Hepatic stellate cell (primary cell): ENCODE results near the gene NAE1.
"Not testable (repeated sequence)": the region's sequence is repeated elsewhere in the genome, so short reads cannot be mapped to it uniquely, and the experiment has no call there.

ENCODE experiments used
- DNase-seq: peaks from one replicate; pipeline ENCODE4 v3.0.0; 2011; ENCODE audit warnings: low spot score

NAE1 gene

DNA sequence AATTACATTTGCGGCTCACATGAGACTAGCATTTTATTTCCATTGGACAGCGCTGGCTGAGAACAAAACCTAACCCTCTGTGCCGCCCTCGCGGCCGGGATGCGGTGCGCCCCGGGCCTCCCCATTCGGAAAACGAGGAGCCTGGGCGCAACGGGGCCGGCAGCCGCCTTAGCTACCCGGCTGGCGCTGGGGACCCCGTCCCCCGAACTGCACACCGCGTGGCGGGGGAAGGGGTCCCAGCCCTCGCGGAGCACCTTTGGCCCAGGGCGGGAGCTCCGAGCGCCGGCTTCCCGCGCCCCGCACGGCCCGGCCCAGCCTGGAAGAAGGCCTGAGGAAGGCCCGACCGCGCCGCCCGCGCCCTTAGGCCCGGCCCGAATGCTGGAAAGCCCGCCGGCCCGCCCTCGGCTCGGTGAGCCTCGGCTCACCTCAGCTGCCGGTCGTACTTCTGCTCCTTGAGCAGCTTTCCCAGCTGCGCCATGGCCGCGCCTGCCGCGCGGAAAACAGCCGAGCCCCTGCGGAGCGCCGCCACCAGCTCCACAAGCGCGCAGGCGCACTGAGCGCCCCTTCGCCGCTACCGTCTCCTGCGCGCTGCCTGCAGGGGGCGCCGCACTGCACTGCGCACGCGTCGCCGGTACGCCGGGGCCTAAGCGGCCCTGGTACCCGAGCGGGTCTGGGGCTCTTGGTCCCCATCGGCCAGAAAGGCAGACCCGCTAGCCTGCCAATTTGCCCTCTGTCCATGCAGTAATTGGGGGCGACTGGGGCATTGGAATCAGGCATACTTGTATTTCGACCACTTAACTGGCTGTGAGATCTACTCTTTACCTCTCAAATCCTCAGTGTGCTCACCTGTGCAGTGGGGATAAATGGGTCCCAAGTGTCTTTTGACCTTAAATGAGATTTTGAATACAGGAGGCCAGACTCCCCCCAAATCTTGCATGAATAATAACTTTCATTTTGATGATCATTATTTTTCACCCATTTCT lies at the start of gene NAE1:
Gene NAE1 (minus strand): TSS at position 555 of the 983 bp plus-strand sequence. CDS start 77 bp downstream, at position 478.
- DNase-seq: peak; percentile 95

DNA sequence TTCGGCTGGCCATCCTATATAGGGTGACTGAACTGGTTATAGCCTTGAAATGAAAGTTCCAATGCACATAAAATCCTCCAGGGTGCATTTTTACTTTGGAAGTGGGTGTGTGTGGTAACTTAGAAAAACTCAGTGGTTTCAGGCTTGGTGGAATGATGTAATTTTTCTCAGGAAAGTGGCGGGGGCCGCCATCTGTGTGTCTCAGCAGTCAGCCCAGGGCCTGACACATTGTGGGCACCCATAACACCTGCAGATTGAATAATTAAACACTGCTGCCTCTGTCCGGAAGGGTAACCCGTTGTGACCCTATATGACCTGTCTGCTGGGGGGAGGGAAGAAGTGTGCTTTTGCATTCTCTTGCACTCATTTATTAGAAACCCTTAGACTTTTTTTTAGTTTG lies 47.3 kb upstream of the NAE1 start:
- DNase-seq: no peak

DNA sequence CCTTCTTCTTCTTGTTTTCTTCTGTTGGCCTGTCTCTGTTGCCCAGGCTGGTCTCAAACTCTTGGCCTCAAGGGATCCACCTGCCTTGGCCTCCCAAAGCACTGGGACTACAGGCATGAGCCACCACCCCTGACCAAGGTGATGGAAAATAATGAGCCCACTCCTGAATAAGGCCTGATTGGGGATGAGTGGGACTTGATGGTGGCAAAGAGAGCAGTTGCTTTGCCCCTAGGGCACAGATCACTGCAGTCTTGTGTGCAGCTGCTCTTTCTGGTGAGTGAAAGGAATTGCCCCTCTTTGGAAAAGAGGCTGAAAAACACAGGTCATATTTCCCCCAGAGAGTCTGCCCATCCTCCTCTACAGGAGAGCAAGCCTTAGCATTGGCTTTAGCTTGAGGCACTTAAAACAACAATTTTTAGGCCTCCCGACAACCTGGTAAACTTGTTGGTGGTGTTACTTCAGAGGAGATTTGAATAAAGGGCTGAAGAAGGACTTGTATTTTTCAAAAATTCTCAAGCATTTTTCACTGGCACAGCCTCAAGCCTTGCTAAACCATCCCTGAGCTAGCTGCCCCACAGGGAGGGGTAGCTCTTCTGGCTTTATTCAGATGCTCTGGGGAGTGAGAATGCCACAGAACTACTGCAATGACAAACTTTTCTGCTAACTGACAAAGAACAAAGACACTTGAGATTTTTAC lies 43.5 kb upstream of the NAE1 start:
- DNase-seq: no peak

DNA sequence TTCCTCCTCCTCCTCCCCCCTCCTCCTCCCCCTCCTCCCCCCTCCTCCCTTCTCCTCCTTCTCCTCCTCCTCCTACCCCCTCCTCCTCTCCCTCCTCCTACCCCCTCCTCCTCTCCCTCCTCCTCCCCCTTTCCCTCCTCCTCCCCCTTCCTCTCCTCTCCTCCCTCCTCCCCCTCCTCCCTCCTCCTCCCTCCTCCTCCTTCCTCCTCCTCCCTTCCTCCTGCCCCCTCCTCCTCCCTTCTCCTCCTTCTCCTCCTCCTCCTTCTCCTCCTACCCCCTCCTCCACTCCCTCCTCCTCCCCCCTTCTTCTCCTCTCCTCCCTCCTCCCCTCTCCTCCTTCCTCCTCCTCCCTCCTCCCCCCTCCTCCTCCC lies 42.9 kb upstream of the NAE1 start:
- DNase-seq: no peak

DNA sequence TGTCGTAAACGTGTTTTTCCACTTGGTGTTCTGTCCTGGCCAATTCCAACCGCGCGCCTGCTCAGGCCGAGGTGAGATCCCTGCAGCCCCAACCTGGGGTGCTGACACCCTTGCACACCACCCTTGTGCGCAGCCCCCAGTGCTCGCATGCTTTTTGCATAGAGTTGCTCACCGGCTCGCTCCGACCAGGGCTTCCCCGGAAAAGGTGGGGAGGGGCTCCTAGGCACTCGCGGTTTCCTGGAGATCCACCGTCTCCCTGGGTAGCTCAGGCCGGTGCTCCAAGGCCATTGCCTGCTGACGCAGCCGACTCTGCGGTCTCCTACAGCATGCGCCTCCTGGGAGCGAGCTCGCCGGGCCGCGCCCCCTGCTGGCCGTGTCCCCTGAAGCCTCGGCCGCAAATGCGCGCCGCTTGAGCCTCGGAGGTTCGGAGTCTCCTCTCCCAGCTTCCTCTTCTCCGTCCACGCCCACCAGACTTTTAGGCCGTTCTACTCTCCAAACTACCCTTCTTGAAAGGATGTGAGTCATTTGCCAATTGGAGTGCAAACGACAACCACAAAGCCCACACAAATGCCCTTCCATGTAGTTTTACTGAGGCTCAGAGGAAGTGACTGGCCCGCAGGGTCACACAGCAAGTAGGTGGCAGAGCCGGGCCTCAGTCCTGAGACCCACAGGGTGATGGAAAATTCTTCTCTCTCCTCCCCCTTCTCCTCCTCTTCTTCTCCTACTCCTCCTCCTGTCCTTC lies 42.3 kb upstream of the NAE1 start:
- DNase-seq: peak; percentile 94

DNA sequence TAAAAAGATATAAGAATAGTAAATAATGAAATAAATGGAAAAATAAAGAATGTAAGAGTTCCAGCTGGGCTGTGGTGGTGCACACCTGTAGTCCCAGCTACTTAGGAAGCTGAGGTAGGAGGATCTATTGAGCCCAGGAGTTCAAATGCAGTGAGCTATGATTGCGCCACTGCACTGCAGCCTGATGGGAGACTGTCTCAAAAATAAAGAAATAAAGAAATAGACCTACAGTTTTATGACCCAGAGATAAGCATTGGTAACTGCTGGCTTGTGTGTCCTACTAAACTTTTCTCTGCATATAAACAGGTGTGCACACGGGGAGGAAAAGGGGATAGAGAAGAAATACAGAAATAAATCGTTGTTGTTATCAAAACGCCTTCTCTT lies 41.8 kb upstream of the NAE1 start:
- DNase-seq: no peak

DNA sequence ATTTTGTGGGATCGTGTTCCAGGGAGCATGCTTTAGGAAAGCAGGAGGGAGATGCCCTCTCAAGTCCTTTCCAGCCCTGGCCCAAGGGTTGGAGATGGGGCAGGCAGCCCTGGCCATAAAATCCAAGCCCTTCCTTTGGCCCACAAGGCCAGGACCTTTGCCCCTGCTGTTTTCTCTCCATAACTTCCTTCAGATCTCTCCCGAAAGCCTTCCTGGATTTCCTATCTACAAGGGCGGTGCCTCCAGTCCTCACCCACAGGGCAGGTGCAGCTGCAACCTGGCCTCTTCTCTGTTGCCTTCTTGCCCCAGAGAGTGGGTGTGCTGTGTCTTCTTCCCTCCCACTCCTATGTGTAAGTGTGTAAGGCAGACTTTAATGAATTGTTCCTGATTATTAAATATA lies 41.1 kb upstream of the NAE1 start:
- no peak for DNase-seq

DNA sequence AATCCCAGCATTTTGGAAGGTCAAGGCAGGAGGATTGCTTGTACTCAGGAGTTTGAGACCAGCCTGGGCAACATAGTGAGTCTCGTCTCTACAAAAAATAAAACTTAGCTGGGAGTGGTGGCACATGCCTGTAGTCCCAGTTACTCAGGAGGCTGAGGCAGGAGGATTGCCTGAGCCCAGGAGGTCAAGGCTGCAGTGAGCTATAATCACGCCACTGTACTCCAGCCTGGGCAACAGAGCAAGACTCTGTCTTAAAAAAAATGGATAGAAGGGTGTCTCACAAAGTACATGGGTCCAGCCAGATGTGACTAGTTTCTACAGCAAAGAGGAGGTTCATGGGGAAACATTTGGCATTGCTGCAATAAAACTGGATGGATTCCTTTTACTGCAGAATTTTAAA lies 40.6 kb upstream of the NAE1 start:
- DNase-seq: not testable (repeated sequence)

DNA sequence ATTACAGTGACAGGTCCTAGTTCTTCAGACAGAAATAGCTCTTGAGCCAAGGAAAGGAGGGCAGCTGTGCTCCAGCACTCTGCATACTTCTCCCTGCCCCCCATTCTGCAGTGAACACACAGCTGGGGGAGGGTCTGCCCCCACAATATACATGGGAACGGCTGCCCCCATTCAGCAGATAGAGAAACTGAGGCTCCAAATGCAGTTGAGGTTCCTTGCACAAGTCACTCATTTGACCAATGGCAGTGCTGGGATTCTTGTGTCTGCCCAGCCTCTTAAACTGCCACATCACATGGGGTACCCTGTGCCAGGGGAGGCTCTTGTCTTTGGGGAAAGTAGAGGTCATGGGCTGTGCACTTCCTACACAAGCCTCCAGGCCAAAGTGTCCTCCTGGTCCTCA lies 38.6 kb upstream of the NAE1 start:
- no peak for DNase-seq

DNA sequence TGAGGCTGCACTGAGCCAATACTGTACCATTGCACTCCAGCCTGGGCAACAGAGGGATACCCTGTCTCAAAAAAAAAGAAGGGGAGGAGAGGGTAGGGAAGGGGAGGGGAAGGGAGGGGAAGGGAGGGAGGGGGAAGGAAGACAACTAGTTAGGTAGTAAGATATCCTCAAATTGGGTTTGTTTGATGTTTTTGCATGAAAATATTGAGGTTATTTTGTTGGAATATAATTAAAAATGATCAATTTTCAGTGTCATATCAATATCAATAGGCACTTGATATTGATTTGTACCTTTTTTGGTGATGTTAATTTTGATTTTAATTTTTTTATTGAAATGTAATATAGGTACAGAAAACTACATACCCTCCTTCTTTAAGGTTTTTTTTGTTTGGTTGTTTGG lies 32.9 kb upstream of the NAE1 start:
- DNase-seq: no peak

DNA sequence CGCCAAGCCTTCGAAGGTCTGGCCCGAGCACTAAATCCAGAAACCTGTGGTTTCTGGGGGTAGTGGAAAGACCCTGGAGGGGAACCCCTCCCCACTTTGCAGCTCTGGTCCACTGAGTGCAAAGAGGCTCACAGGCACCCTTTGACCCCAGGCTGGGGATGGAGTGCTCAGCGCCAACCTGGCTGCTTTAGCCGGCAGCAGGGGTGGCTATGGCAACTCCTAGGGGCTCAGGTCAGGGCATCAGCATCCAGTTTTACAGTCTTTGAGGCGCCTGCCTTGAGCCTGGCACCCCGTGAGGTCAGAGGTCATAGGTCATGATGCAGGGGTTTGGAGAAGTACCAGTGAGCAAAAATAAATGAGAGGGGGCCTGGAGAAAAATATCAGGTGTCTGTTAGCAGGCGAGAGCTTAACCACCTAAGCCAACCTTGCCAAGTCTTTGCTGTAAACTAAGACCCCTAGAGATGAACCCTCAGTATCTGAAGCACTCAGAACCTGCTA lies 31.3 kb upstream of the NAE1 start:
- no peak for DNase-seq

DNA sequence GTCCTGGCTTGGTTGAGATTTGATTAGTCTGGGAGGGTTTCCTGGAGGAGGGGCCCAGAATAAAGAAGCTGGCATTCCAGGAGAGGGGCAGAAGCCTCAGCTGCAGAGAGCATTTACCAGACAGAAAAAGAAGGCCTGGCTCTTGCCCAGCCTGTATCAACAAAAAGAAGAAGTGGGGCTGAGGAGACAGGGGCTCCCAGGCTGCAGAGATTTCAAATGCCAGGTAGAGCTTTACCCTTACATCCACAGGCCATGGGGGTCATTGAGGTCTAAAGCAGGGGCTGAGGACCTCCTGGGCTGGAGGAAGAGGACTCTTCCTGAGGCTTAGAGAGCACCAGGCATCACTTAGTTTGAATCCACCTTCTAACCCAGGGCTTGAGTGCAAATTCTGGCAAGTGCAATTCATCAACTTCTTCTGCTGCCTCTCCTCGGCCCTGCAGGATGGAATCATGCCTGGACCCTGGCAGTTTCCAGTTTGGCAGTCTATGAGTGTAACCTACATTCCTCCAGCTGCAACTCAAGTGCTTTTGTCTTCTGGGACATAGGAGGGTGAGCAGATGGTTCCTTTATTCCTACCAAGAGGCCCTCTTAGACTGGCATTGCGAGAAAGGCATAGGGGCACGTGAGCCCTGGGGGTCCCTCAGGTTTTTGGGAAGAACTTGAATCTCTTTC lies 28.8 kb upstream of the NAE1 start:
- no peak for DNase-seq

DNA sequence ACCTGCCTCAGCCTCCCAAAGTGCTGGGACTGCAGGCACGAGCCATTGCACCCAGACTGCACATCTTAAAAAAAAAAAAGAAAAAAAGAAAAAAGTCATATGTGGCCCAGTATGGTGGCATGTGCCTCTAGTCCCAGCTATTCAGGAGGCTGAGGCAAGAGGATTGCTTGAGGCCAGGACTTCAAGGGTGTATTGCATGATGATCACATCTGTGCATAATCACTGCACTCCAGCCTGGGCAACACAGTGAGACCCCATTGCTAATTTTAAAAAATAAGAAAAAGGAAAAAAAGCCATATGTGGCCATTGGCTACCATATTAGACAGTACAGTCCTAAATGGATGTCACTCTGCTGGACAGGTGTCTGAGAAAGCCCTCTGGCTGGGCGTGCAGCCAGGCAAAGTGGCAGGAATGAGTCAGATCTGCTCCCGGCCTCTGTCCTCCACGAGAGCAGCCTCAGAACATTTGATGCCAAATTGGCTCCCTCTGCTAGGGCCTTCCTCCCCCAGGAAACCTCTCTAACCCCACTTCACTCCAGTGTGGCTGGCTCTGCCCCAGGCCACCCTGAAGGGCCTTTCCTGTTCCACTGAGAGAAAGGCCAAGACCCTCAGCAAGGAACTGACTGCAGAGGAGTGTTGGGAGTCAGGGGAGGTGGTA lies 28.1 kb upstream of the NAE1 start:
- DNase-seq: peak; percentile 50

DNA sequence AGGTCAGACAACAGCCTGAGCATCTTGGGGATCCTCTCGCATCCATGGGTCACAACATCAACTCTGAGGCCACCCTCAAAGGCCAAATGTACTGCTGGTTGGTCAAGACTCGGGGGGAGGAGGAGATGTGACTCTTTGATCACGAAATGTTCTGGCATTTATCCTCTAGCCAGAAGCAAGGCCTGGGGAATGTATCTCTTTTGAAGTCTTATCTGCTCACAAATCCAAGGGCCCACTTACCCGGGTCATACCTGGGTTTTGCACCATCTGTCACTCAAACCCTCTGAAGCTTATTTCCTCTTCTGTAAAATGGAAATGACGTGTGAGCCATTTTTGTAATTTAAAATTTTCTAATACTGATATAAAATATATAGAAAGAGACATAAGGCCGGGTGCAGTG lies 26.7 kb upstream of the NAE1 start:
- DNase-seq: no peak

DNA sequence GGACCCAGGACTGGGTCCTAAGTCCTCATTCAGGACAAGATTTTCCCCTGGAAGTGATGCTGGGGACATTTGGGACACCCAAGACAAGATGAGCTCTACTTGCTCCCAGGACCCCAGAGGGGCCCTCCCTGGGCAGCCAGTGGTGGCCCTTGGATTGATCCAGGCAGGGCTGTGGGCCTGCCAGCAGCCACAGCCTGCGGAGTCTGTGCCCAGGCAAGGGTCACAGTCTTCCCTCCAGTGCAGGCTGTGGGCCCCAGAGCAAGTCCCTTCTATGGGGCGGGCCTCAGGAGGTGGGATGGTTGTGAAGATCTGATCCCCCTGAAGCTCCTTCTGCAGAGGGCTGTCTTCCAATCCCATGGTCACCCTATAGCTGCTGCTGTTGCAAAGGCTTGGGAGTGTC lies 26.0 kb upstream of the NAE1 start:
- no peak for DNase-seq

DNA sequence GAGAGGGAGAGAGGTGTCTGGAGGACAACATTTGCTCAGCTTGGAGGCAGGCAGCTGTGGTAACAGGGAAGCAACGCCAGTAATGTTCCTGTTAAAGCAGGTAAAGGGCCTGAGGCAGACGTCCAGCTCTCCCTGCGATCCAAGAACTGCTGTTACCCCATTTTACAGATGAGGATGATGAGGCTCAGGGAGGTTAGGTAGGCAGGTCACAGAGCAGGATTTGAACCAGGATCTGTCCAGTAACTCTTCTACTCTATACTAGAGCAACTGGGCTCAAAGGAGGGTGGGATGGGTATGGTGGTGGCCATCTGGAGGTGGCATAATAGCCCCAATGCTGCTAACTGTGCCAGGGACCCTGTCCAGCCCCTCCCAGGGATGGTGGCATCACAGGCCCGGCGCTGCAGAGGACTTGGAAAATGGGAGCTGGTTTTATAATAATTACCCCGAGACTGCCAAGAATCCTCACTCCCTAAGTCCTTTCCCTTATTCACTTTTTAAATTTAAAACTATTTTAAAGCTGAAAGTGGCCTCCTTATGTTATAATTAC lies 25.5 kb upstream of the NAE1 start:
- DNase-seq: no peak

DNA sequence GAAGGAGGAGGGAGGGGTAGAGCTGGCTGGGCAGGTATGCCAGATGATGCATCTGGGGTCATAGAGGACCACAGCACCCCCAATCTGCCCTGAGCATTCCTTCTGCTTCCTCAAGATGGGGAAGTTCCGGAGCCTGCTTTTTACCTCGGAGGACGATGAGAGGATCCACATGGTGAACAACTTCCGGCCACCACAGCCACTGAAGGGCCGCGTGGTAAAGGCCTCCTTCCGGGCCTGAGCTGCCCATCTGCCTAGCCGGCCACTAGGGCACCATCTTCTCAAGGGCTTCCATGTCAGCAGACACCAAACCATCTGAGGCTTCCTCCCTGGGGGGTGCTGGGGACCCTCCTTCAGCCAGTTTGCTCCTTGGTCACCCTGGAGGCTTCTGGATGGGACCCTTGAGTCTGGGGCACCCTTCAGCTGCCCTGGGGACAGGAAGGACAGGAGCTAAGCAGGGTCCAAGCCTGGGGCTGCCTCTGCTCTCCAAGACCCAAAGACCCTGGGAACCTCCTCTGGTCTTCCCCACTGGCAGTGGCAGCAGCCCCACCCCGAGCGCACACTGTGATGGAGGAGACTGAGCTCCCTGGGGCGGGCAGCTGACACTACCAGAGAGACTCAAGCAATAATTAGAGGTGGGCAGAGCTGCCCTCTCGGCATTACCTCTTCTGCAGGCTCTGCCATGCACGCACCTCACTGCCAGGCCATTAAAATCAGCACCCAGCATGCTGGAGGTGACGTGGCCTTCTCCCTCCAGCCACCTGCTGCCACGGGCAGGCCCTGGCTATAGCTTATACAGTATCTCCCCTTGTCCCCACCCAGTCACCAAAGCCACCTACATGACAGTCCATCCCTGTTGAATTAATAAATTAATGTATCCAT lies 22.7 kb upstream of the NAE1 start:
- no peak for DNase-seq

DNA sequence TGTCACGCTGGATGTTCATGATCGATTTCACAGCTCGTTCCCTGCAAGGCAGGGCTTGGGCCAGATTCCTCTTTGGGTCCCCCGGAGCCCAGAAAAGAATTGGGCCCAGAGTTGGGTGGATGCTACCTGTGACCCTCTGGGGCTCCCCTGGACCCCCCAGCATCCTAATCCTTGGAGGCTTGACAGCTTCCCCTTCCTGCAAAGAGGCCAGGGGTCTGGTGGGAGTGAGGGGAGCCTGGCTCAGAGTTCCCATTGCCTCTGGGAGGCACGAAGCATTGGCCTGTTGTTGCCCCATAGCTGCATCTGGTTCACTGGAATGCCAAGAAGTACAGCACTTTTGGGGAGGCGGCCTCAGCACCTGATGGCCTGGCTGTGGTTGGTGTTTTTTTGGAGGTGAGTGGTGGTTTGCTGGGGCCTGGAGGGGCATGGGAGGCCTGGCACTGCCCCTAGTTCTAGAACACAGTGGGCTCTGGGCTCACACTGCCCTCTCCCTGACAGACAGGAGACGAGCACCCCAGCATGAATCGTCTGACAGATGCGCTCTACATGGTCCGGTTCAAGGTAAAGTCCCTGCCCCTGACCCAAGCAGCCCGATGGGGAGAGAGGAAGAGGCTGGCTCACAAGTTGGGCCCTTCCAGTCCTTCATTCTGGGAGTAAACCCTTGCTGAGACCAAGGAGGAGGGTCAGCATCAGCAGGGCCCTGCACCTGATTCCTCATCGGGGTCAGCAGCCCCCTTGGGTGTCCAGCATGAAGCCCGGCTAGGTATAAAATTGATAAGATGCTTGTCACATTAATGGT lies 20.6 kb upstream of the NAE1 start:
- DNase-seq: no peak

DNA sequence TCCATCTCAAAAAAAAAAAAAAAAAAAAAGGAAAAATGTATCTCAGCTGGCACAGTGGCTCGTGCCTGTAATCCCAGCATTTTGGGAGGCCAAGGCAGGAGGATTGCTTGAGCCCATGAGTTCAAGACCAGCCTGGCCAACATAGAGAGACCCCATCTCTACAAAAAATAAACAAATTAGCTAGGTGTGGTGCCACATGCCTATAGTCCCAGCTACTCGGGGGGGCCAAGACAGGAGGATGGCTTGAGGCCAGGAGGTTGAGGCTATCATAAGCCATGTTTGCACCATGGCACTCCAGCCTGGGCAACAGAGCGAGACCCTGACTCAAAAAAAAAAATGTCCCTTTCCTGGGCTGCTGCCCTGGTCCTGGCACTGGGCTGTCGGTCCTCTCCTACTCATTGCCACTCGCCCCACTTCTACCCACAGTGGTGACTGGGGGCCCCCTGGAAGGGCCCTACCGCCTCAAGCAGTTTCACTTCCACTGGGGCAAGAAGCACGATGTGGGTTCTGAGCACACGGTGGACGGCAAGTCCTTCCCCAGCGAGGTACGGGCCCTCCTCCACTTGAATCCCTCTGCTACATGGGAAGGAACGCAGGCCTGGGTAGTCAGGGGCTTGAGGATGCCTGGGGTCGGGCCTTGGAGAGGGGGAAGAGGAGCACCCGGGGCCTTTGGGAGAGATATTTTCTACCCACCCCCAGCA lies 19.5 kb upstream of the NAE1 start:
- DNase-seq: no peak
